ENCODE data around the gene ERGIC3.

Gene ERGIC3

GRCh38 chr20:35602851-35603495 is 61.1 kb downstream of the ERGIC3 start:
- no peak for ATAC-seq
- TF ChIP-seq TSHZ2 (CRISPR knock-in tag; IDR thresholded peaks at IDR 0.05) (no peak), POU6F1 (CRISPR knock-in tag; IDR thresholded peaks at IDR 0.05; ENCODE audit: borderline replicate concordance, low read depth) (no peak), RARB (CRISPR knock-in tag; IDR thresholded peaks at IDR 0.05) (no peak), CSRNP3 (CRISPR knock-in tag; IDR thresholded peaks at IDR 0.05) (no peak), ZFP3 (CRISPR knock-in tag; IDR thresholded peaks at IDR 0.05) (no peak), BACH2 (CRISPR knock-in tag; IDR thresholded peaks at IDR 0.05; ENCODE audit: borderline replicate concordance) (no peak), TCF4 (CRISPR knock-in tag; IDR thresholded peaks at IDR 0.05; ENCODE audit: borderline replicate concordance) (no peak), ESRRG (CRISPR knock-in tag; IDR thresholded peaks at IDR 0.05) (no peak), GLIS3 (CRISPR knock-in tag; IDR thresholded peaks at IDR 0.05) (no peak), ARNTL (CRISPR knock-in tag; IDR thresholded peaks at IDR 0.05; ENCODE audit: borderline replicate concordance, low read depth) (no peak), ZNF8 (CRISPR knock-in tag; IDR thresholded peaks at IDR 0.05) (no peak), TOX (CRISPR knock-in tag; IDR thresholded peaks at IDR 0.05; ENCODE audit: borderline replicate concordance) (no peak), ZNF70 (CRISPR knock-in tag; IDR thresholded peaks at IDR 0.05) (no peak), CREB5 (CRISPR knock-in tag; IDR thresholded peaks at IDR 0.05; ENCODE audit: low read depth) (no peak), PPARA (CRISPR knock-in tag; IDR thresholded peaks at IDR 0.05; ENCODE audit: borderline replicate concordance) (no peak), OSR1 (CRISPR knock-in tag; IDR thresholded peaks at IDR 0.05) (no peak), ZNF565 (CRISPR knock-in tag; conservative IDR thresholded peaks at IDR 0.05; ENCODE audit: low read depth) (no peak), PATZ1 (CRISPR knock-in tag; IDR thresholded peaks at IDR 0.05; ENCODE audit: borderline replicate concordance) (no peak), CSDC2 (CRISPR knock-in tag; IDR thresholded peaks at IDR 0.05) (no peak), ZFP30 (CRISPR knock-in tag; IDR thresholded peaks at IDR 0.05) (no peak)

GRCh38 chr20:35603695-35604448 is 62.0 kb downstream of the ERGIC3 start:
- TF ChIP-seq ZNF70 (CRISPR knock-in tag; IDR thresholded peaks at IDR 0.05) (no peak), ISL1 (CRISPR knock-in tag; IDR thresholded peaks at IDR 0.05) (no peak), CSRNP3 (CRISPR knock-in tag; IDR thresholded peaks at IDR 0.05) (no peak), ZC3H10 (CRISPR knock-in tag; IDR thresholded peaks at IDR 0.05) (no peak)
- no peak for ATAC-seq
